PC-3 (cell line): ENCODE results near the gene SPRTN.

ENCODE experiments used
- CTCF ChIP-seq: fragments of 300-600 bp; sonication (generic); conservative IDR thresholded peaks from 2 replicates; pipeline ENCODE4 v1.5.1; 2017; ENCODE audit warnings: antibody characterized with exemption, low read depth, mild to moderate bottlenecking, low read length
- EZH2 ChIP-seq: fragments of 300-600 bp; sonication (generic); IDR thresholded peaks from one replicate; pipeline ENCODE4 v1.6.1; 2017; ENCODE audit warnings: antibody characterized with exemption, mild to moderate bottlenecking, low read length; ENCODE audit not compliant: unreplicated experiment
- EZH2phosphoT487 ChIP-seq: fragments of 300-600 bp; sonication (generic); IDR thresholded peaks from 2 replicates; pipeline ENCODE4 v1.6.1; 2018; ENCODE audit warnings: mild to moderate bottlenecking, antibody characterized with exemption, low read length, borderline replicate concordance

DNA sequence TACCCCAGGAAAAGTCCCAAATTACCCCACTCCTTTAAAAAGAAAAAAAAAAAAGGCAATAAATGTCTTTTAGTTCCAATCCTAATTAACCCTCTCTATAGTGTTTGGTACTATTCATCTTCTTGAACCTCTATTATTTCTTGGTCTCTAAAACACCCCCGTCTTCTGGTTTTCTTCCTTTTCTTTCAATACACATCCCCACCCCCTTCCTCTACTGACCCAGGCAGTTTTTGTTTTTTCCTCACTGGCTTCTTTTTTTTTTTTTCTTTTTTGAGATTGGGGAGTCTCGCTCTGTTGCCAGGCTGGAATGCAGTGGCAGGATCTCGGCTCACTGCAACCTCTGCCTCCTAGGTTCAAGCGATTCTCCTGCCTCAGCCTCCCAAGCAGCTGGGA lies 57.9 kb downstream of the SPRTN start:
- no peak for TF ChIP-seq CTCF
- no peak for TF ChIP-seq EZH2phosphoT487
- TF ChIP-seq EZH2: no peak
